Fibroblast of upper back skin (primary cell): ENCODE results near the gene GPAT2.
"Not testable (repeated sequence)": the region's sequence is repeated elsewhere in the genome, so short reads cannot be mapped to it uniquely, and the experiment has no call there.

Source experiments
- DNase-seq: peaks from one replicate; pipeline ENCODE4 v3.0.0-alpha.2; 2013

The GPAT2 gene

GRCh38 chr2:96064047-96064675, 29.4 kb upstream of the GPAT2 start:
- DNase-seq, result not testable (repeated sequence)

DNA sequence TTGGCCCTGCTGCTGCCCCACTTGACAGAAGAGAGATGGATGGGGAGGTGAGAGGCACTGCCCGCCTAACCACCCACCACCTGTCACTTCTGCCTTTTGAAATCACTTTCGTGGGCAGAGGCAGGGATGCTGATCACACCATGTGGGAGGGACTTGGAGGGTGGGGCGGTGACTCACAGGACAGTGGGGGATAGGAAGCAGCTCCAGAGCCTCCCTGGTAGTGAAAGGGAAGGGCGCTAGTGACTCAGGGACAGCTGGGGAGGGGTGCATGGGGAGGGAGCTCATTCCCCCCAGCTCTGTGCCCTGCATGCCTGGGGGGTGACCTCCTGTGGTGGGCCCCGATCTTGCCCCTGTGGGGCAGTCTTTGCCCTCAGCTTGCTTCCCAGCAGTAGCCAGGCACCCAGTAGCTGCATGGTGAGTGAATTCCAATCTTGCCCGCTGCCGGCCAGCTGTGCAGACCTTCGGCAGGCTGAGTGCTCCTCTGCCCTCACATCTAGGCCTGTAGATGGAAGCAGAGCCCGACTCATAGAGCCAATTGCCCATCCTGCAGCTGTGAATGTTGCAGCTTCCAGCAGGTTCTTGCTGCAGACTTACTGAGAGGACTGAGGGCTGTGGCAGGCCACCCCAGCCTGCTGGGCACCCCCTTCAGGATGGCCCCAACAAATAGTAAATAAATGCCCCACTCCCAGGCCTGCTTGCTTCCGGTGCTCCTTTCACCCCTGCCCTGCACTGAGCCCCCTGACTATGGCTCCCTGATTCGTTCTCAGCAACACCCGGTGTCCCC, 28.6 kb upstream of the GPAT2 start:
- peak; percentile 63 for DNase-seq

- DNase-seq, result not testable (repeated sequence)
Observed at GRCh38 chr2:96062483-96062882, 27.8 kb upstream of the GPAT2 start.

- DNase-seq, result not testable (repeated sequence)
Observed at GRCh38 chr2:96061901-96062300, 27.2 kb upstream of the GPAT2 start.

GRCh38 chr2:96061197-96061817, 26.6 kb upstream of the GPAT2 start:
- DNase-seq, result not testable (repeated sequence)

DNA sequence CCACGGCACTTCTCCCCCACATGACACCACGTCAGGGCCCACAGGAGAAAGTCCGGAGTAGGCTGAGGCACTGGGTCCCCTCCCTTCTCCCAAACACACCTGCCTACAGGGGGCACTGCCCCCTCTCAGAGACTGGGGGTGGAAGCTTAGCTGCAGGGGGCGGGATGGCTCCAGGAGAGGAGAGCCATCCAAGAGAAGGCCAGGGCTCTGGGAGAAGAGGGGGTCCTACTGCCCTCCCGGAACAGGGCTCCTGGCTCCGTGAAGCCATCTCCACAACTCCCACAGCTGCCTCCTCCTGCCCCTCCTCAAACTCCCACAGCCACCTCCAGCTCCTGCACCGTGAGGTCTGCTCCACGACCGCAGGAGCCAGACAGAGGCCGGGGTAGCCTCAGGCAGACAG, 25.6 kb upstream of the GPAT2 start:
- not testable (repeated sequence) for DNase-seq

DNA sequence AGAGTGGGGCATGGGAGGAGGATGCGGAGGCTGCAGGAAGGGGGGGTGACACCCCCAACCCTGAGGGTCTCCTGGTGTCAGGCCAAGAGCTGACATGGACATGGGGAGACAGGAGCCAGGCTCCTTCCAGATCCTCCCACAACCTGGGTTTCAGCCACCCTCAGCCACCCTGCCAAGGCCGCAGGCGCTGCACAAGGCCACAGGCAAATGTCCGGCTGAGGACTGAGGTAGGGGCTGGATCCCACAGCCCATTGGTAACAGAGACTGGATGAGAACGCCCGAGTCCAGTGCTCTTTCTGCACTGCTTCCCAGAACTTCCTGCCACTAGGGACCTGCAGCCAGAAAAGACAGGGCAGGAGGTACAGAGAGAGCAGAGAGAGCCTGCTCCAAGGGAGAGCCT, 24.7 kb upstream of the GPAT2 start:
- DNase-seq, result not testable (repeated sequence)

GRCh38 chr2:96055830-96056229, 21.1 kb upstream of the GPAT2 start:
- not testable (repeated sequence) for DNase-seq

DNA sequence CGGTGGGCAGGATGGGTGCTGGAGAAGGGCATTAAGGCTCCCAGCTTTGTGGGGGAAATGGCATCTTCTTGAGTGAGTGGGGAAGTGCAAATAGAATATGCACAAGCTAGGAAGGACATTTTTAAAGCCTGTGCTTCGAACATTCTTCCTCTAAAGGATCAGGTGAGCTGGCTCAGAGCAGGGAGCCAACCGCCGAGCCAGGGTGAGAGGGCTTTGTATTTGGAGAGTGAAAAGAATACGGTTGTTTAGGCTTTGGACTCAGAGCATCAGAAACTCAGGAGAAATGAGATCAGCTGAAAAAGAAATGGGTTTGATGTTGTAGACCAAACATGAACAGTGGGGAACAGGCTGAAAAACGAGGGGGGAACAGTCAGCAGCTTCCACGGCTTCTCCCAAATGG, 19.8 kb upstream of the GPAT2 start:
- not testable (repeated sequence) for DNase-seq

DNA sequence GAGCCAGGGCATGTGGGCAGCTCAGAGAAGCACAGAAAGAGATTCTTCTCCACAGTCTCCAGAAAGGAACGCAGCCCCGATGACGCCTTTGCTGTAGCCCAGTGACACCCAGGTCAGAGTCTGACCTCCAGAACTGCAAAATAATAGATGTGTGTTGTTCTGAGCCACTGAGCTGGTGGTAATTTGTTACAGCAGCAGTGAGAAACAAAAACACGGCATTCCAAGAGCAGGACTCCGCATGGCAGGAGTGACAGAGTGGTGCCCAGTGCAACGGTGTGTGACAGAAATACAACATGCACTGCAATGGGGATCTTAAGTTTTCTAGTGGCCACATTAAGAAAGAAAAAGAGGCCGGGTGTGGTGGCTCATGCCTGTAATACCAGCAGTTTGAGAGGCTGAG, 18.7 kb upstream of the GPAT2 start:
- DNase-seq, result not testable (repeated sequence)

DNA sequence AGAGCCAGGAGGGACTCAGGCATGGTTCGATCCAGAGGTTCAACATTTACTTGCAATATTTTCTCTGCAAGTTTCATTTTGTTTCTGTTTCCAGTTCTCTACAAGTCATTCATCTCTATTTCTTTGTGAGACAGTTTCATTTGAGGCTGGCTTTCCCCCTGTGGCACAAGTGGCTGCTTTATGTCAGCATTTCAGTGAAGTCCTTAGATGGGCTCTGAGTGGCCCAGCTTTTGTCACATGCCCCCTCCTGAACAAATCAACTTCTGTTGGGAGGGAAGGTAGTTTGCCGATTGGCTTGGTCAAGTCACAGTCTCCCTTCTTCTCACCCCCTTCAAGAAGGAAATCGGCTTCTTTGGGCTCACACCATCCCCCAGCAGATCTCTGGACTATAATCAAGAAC, 17.9 kb upstream of the GPAT2 start:
- DNase-seq, result not testable (repeated sequence)

- DNase-seq, result not testable (repeated sequence)
Observed at GRCh38 chr2:96049917-96050262, 15.2 kb upstream of the GPAT2 start.

GRCh38 chr2:96049049-96049916, 14.6 kb upstream of the GPAT2 start:
- not testable (repeated sequence) for DNase-seq

- DNase-seq, result not testable (repeated sequence)
Observed at GRCh38 chr2:96035554-96035953, 838 bp upstream of the GPAT2 start.

DNA sequence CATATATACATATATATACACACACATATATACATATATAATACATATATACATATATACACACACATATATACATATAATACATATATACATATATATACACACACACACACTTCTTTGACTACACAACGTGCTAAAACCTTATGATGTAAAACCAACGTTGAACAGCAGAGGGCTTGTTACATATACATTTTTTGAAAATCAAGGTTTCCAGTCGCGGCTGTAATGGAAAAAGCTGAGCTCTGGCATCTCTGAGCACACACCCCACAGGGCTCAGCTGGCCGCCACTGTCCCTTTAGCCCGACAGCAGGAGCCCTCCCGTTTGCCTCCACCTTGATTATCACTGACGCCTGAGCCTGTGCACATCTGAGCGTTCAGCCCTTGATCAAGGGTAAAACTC, 719 bp downstream of the GPAT2 start:
- not testable (repeated sequence) for DNase-seq

DNA sequence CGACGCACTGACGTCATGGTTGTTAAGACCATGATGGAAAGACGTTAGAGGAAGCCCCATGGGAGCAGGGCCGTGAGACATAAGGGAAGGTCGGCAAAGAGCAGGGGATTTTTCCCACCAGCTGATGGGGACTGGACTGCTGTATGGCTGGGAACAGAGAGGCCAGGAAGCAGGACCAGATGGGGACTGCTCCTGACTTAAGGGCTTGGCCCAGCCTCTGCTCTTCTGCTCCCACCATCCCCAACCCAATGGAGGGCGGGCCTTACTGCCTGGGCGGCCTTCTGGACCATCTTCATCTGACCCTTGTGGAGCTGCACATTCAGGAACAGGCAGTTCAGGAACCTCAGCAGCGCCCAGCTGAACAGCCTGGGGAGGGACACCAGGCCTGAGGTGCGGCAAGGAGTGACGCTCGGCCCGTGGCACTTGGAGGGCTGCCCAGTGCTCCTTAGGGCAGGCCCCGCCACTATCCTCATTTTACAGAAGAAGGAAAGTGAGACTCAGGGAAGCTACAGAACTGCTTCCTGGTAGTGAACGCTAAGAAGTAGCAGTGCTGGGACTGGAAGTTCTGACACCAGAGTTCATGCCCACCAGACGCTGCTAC, 6.9 kb downstream of the GPAT2 start:
- DNase-seq, result not testable (repeated sequence)

DNA sequence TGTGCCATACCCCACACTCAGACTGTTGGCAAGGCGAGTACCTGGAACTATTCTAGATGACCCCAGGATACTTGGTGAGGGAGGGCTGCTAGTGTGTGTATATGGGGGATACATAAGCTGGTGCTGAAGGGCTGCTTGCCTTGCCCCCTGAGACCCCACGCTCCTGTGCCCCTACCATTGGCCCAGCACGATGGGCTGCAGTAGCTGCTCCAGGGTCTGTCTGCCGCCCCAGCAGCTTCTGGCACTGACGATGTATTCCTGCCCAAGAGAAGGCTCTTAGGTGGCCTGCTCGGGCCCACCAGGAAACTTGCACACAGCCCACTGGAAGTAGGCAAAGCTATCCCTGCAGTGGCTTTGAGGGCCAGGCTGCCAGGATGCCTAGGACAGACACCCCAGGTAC, 9.0 kb downstream of the GPAT2 start:
- not testable (repeated sequence) for DNase-seq

DNA sequence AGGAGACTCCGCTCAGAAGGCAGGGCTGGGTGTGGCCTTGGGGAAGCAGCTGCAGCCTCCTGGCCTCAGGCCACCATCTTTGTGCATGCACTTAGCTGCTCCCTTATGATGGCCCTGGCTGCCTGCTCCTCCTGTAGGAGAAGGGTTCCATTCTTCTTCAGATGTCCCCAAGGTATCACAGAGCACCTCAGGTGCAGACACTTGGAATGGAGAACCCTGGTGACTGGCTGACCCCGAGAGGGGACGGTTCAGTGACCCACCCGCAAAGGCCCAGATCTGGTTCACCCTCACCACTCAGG, 9.6 kb downstream of the GPAT2 start:
- no peak for DNase-seq

- no peak for DNase-seq
Observed at GRCh38 chr2:96024336-96025193, 10.2 kb downstream of the GPAT2 start.

DNA sequence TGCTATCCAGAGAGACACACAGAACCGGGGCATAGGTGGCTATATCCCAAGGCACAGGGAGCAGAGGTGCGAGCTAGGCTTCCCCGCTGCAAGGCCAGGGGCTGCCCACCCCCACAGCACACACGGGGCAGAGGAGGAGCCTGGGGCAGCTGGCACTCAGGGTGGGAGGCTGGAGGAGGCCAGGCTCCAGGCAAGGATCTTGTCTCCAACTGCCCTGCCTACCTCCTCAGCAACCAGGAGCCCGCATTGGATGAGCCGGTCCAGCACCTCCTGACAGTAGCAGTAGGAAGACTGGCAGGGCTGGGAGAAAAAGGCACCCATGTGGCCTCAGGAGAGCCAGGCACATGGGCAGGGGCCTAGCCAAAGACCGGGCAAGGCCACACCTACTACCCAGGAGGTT, 11.0 kb downstream of the GPAT2 start:
- not testable (repeated sequence) for DNase-seq

GRCh38 chr2:96022701-96023447, 11.8 kb downstream of the GPAT2 start:
- peak; percentile 67 for DNase-seq
